NCI-H2196 treated with DMSO at 0.1 percent for 48 hours (cell line): ENCODE results near the gene BCL2L13.
"Not testable (repeated sequence)": the region's sequence is repeated elsewhere in the genome, so short reads cannot be mapped to it uniquely, and the experiment has no call there.

Experiments
- DNase-seq: peaks from one replicate; lab custom pipeline; 2025; ENCODE audit not compliant: unreplicated experiment; lab: John Stamatoyannopoulos, UW

The BCL2L13 gene

GRCh38 chr22:17634696-17635095 lies 3.9 kb upstream of the BCL2L13 start:
- DNase-seq: no peak

- not testable (repeated sequence) for DNase-seq
Measured at GRCh38 chr22:17636850-17637249, 1.7 kb upstream of the BCL2L13 start.

DNA sequence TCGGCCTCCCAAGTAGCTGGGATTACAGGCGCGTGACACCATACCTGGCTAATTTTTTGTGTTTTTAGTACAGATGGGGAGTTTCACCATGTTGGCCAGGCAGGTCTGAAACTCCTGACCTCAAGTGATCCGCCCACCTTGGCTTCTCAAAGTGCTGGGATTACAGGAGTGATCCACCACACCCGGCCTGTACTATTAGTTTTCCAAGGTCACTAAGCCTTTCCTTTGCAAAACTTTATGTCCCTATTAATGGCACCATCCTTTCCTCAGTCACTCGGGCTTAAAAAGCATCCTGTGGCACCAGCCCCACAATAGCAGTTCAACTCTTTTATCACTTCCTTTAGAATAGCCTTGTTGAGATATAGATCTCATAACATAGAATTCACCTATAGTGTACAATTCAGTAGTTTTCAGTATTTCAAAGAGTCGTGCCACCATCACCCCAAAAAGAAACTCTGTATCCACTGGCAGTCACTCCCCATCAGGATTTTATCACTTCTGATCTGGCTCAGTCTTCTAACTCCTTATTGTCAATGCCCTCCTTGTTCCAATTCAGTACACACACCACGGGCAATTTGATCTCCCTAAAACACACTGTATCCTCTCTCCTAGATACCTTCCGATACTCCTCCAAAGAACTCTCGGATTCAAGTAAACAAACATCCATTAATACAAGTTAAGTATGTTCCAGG lies 921 bp upstream of the BCL2L13 start:
- no peak for DNase-seq

DNA sequence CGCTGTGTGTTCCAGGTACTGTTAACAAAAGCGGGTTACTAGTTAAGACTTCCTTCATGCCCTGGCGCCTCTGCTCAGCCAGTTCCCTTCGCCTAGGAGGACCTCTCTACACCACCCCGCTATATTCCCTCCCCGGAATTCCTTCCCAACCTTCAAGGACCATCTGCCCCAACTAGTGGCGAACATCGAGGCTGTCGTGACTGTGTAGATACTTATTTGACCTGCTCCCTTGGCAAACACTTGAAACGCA lies 450 bp upstream of the BCL2L13 start:
- peak; percentile 82 for DNase-seq

DNA sequence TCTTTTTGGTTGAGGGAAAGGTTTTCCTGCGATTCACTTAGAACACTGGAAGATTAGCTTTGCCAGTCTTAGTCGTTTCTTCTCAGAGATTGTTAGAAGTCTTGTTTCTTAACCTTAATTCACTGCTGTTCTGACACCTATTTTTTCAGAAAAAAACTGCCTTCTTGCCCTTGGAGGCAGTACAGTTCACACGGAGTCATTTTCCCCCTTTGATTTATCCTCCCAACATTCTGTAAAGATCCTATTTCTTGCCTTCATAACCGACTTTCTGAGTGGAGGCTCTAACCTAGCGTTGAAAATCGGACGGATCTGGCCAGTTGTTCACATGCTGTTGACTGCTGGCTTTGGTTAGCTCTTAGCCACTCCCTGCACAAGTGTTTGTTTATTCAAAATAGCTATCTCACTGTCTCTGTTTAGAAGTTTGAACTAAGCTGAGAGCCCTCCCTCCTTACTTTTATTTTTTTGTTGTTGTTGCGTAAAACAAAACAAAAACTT lies 737 bp downstream of the BCL2L13 start:
- peak; percentile 10 for DNase-seq

GRCh38 chr22:17641269-17641668 lies 2.7 kb downstream of the BCL2L13 start:
- no peak for DNase-seq

DNA sequence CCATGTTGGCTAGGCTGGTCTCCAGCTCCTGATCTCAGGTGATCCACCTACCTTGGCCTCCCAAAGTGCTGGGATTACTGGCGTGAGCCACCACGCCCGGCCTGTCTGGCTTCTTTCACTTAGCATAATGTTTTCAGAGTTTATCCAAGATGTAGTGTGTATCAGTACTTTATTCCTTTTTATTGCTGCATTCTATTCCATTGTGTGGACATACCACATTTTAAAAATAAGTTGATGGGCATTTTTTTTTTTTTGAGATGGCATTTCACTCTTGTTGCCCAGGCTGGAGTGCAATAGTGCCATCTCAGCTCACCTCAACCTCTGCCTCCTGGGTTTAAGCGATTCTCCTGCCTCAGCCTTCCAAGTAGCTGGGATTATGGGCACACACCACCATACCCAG lies 3.8 kb downstream of the BCL2L13 start:
- DNase-seq: not testable (repeated sequence)

GRCh38 chr22:17647452-17647851 lies 8.9 kb downstream of the BCL2L13 start:
- DNase-seq: no peak

DNA sequence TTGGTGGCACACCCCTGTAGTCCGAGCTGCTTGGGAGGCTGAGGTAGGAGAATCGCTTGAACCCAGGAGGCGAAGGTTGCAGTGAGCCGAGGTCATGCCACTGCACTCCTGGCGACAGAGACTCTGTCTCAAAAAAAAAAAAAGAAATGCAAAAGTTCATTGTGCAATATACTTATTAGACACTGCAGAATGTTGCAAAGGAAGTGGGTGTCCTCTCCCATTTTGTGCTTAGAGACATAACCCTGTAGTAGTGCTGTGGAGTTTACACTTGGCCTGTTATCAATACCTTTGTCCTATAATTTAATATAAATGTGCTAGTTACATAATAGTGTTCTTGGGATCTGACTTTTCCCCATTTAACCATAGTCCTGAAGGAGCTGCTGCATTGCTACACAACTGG lies 9.4 kb downstream of the BCL2L13 start:
- no peak for DNase-seq

DNA sequence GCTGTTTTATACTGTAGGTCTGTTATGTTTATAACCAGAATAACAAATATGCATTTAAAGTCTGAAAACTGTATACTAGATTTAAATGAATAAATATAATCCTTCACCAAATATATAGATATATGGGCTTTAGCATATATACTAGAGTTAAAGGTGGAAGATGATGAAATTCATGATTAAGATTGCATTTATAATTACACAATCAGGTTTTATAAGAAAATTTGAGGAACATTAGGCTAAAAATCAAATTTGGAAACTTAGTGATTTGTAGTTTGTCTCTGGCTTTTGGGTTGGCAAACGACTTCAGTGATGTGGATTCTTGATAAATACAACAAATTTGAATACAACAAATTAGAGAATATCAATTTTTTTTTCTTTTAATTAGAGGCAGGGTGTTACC lies 10.0 kb downstream of the BCL2L13 start:
- DNase-seq: no peak

GRCh38 chr22:17655289-17655688 lies 16.7 kb downstream of the BCL2L13 start:
- DNase-seq: no peak

DNA sequence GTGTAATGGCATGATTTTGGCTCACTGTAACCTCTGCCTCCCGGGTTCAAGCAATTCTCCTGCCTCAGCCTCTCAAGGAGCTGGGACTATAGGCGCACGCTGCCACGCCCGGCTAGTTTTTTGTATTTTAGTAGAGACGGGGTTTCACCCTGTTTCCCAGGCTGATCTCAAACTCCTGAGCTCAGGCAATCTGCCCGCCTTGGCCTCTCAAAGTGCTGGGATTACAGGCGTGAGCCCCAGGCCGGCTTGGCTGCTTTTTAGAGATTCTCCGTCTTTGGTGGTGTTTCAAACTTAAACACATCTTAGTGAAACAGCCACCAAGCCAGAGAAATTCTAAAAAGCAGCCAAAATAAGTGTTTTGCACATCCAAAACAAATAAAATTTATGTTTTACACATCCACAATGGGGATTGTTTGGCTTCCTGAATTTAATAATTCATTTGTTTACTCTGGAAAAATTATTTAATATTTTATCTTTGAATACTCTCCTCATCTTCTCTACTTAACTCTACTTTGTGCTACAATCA lies 18.4 kb downstream of the BCL2L13 start:
- no peak for DNase-seq

GRCh38 chr22:17664414-17665055 lies 26.0 kb downstream of the BCL2L13 start:
- no peak for DNase-seq

GRCh38 chr22:17665248-17665647 lies 26.7 kb downstream of the BCL2L13 start:
- no peak for DNase-seq

DNA sequence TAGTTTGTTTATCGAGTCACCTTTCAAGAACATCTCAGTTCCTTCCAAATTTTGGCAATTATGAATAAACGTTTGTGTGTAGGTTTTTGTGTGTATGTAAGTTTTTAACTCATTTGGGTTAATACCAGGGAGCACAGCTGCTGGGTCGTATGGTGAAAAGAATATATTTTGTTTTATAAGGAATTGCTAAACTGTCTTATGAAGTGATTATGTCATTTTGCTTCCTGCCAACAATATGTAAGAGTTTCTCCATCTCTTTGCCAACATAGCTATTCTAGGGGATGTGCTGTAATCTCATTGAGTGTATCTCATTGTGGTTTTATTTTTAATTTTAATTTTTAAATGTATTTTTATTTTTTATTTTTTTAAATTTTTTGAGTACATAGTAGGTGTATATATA lies 27.3 kb downstream of the BCL2L13 start:
- no peak for DNase-seq

- DNase-seq: not testable (repeated sequence)
Measured at GRCh38 chr22:17671521-17672092, 33.0 kb downstream of the BCL2L13 start.

DNA sequence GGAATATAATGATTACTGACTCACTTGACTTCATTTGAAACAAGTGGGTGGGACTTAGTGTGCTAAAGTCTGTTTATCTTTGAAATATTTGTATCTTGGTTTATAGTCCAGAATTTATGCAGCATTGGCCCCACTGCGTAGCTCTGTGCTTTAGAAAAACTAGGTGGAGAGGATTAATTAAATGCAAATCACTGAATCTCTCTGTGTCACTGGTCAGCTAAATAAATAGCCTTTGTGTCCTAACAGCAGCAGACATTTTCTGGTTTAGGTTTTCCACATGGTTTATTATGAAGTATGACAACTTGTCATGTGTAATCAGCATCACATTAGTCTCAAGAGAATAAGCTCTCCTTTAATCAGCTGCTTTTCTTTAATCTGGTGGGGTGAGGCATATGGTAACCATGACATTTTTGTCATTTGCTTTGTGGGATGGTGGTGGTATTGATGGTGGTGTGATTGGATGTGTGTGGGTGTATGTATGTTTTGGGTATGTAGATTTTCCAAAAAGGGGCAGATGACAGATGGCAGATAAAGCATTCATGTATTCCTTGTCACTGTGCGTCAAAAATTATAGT lies 33.9 kb downstream of the BCL2L13 start:
- no peak for DNase-seq

- DNase-seq: no peak
Measured at GRCh38 chr22:17674152-17674551, 35.6 kb downstream of the BCL2L13 start.

DNA sequence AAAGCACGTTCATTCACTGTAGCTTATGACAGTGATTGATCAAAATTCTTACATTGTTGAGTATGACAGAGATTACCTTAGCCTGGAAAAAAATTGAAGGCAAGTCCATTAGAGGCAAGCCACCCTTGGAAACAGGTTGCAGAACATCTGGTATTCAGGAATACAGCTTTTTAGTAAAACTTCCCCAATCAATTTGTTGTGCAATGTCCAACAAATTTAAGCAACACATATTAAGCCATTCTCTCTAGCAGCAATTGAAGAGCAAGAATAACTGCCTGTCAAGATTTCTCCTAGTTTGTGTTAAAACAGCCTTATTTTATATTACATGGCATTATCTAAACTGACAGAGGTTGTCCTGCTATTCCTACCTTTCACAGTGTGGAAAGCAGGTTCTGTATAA lies 37.0 kb downstream of the BCL2L13 start:
- no peak for DNase-seq

GRCh38 chr22:17678817-17679385 lies 40.3 kb downstream of the BCL2L13 start:
- DNase-seq: no peak

DNA sequence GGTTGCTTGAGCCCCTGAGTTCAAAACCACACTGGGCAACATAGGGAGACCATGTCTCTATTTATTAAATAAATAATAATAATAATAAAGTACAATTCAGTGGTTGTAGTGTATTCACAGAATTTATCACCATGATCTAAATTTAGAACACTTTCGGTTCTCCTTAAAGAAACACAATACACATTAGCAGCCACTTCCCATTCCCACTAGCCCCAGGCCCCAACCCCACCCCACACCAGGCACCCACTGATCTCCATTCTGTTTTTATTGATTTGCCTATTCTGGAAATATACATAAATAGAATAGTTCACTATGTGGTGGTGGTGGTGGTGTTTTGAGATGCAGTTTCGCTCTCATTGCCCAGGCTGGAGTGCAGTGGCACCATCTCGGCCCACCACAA lies 45.7 kb downstream of the BCL2L13 start:
- no peak for DNase-seq

- DNase-seq: no peak
Measured at GRCh38 chr22:17692841-17693240, 54.3 kb downstream of the BCL2L13 start.
